GM21737 (cell line): ENCODE data around the gene SHLD1.

ENCODE experiments used
- ATAC-seq: cut with Tn5 transposase; IDR thresholded peaks from one replicate; pipeline ENCODE4 v1.9.1; 2021; ENCODE audit warnings: mild to moderate bottlenecking, moderate library complexity; ENCODE audit not compliant: unreplicated experiment

Gene SHLD1

DNA sequence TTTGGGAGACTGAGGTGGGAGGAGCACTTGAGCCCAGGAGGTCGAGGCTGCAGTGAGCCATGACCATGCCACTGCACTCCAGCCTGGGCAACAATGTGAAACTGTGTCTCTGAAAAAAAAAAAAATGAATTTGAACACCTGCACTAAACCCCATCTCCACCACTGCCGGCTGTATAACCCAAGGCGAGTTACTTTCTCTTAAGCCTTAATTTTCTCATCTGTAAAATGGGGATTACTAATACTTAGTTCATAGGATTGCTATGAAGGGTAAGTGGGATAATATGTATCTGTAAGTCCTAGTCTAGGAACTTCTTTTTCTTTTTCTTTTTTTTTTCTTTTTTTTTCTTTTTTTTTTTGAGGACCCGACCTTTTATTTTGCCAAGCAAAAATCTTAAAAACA is 61.5 kb downstream of the SHLD1 start:
- ATAC-seq: no peak

DNA sequence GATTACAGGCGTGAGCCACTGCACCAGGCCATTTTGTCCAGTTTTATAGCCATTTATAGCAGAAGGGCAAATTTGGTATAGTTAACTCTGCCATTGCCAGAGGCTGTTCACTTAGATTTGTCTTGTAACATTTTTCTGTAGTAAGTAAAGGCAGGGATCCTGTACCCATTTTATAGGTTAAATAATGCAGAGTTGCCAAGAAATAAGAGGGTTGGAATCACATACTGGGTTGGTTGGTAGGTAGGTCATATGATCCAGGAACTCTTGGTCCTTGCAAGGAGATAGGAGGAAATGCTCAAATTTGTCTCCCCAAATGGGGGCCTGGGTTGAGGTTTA is 68.1 kb downstream of the SHLD1 start:
- ATAC-seq: no peak

GRCh38 chr20:5820738-5821137 is 70.5 kb downstream of the SHLD1 start:
- ATAC-seq: no peak

- ATAC-seq: no peak
Observed at GRCh38 chr20:5821627-5822215, 71.5 kb downstream of the SHLD1 start.

- ATAC-seq: no peak
Observed at GRCh38 chr20:5822569-5822968, 72.4 kb downstream of the SHLD1 start.

DNA sequence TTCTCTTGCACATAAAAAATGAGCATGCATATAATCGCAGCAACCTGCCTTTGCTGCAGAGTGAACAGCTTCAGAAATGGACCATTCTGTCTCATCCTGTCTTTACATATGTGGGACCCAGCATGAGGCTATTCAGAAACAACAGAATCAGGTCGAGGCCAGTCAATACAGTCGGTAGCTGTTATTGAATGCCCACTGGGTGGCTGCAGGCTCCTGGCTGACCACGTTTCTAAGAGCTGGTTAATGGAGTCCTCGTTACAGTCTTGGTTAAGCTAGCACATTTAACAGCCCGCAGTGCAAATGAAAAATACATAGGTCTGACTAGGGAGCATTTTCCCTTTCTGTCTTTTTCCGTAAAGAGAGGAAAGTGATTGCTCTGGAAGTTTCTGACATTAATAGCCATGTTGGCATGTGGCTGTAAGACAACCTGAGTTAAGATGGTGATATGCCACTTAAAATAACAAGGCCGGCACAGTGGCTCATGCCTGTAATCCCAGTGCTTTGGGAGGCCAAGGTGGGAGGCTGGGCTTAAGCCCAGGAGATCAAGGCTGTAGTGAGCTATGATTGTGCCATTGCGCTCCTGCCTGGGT is 75.0 kb downstream of the SHLD1 start:
- no peak for ATAC-seq

DNA sequence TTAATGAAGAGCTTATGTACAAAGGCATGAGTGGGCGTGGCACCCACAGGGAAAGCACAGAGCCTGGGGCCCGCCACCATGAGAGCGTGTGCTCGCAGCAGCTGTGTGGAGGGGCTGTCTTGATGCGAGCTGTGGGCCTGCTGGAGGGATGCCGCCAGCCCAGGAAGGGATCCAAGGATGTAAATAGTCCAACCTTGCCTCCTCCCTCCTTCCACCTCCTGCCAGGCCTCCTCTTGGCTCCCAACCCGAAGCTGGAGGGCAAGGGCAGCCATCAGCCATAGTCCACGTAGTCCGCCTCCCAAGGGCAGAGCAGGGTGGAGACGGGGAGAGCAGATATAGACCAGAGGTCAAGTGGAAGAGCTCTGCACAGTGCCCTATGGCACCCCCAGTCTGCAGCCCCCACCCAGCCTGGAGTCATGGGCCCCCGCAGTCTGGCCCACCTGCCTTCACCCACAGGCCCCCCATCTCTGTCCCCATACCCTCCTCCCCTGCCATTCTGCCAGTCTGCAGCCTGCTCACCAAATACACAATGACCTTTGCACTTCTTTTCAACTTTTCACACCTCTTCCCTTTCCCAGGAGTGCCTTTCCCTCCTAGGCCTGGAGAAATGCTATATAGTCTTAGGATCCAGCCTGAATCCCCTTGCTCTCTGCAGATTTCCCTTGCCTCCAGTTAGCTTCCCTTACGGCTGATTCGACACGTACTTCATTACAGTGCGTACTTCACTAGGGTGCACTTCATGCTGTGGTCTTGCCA is 77.1 kb downstream of the SHLD1 start:
- ATAC-seq: no peak

DNA sequence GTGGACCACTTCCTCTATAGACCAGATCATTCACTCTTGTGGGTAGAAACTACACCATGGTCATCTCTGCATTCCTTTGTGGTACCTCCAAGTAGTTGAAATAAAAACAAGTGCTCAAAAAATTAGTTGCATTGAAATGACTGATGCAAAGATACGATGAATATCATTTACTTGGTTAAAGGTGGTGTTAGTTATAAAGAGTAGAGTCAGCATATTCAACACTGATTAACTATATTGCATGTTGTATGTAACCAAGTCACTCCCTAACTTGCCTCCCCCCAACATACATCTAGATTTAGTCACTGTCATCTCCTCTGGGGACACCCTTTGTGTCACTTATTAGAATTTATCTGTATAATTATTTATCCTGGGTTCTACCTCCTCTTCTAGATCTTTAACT is 77.7 kb downstream of the SHLD1 start:
- no peak for ATAC-seq

- ATAC-seq: no peak
Observed at GRCh38 chr20:5829241-5829809, 79.1 kb downstream of the SHLD1 start.

DNA sequence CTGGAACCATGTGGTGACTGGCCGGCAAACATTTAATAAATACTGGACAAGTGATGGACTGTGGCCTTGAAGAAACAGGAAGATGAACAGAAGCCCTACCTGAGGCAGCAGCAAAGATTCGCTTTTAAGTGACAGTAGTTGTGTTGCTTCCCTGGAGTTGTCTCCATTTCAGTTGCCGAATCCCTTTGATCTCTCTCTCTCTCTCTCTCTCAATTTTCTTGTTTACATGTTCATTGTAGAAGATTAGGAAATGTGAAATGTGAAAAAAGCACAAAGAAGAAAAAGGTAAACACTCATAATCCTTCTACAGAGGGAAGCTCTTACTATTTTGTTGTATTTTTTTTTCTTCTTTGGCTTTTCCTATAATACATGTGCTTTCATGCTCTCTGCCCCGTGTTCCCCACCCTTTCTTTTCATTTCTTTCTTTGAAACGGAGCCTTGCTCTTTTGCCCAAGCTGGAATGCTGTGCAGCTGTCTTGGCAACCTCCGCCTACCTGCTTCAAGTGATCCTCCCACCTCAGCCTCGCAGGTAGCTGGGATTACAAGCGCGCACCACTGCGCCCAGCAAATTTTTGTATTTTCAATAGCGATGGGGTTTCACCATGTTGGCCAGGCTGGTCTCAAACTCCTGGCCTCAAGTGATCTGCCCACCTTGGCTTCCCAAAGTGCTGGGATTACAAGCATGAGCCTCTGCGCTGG is 81.5 kb downstream of the SHLD1 start:
- ATAC-seq: no peak

DNA sequence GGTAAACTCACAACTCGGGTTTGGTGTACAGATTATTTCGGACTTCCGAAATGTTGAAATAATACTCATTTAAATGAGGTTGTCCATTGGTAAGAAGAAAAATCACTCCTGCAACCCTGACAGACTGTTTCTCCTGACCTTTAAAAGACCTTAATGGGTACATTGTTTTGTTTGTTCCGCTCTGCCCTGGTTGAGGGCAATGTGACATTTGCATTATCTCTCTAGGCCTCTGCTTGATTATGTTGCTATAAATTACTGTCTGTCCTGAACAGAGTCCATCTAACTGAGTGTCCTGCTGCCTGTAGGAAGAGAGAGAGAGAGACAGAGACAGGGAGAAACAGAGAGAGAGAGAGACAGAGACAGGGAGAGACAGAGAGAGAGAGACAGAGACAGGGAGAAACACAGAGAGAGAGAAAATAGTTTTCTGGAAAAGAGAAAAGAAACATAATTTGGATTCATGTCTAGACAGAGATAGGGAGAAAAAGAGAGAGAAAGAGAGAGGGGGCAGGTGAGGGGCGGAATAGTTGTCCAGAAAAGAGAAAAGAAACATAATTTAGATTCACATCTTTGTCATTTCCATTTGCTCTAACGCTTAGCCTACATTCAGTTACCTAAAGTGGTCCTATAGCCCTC is 83.2 kb downstream of the SHLD1 start:
- no peak for ATAC-seq

DNA sequence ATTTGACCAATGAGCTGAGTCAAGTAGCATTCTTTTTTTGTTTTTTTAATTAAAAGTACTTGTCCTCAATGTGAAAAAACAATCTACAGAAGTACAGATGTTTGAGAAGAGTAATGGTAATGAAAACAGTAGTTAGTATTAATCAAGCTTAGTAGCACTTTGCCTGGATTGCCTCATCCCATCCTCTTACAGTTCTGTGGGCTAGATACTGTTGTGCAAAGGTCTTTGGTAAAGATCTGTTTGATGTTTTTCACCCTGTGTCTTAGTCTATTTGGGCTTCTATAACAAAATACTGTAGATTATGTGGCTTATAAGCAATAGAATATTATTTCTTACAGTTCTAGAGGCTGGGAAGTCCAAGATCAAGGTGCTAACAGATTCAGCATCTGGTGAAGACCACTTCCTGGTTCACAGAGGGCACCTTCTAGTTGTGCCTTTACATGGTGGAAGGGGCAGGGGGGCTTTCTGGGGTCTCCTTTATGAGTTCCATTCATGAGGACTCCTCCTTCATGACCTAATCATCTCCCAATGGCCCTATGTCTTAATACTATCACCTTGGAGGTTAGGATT is 84.3 kb downstream of the SHLD1 start:
- no peak for ATAC-seq

DNA sequence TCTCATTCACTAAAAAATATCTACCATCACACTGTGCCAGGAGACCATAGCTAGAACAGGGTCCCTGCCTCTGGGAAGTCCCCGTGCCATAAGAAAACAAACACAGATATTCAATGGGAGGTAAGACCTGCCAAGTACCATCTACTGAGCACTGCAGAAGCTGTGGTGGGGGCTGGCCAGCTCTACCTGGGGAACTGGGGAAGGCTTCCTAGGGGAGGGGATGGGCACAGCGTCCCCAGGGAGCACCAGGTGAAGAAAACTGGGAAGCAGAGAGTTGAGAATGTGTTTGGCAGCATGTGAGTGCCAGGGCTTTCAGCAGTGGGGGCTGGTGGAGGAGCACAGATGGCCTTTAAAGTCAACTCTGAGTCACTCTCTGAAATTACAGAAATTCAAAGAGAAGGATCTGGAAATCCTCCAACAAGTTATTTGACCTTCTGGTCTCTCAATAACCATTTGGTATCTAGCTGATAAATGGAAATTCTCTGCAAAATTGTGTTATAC is 85.2 kb downstream of the SHLD1 start:
- no peak for ATAC-seq

GRCh38 chr20:5835871-5836270 is 85.7 kb downstream of the SHLD1 start:
- ATAC-seq: no peak

- no peak for ATAC-seq
Observed at GRCh38 chr20:5836569-5836968, 86.4 kb downstream of the SHLD1 start.

- no peak for ATAC-seq
Observed at GRCh38 chr20:5840411-5841002, 90.3 kb downstream of the SHLD1 start.

- no peak for ATAC-seq
Observed at GRCh38 chr20:5841522-5841921, 91.3 kb downstream of the SHLD1 start.

DNA sequence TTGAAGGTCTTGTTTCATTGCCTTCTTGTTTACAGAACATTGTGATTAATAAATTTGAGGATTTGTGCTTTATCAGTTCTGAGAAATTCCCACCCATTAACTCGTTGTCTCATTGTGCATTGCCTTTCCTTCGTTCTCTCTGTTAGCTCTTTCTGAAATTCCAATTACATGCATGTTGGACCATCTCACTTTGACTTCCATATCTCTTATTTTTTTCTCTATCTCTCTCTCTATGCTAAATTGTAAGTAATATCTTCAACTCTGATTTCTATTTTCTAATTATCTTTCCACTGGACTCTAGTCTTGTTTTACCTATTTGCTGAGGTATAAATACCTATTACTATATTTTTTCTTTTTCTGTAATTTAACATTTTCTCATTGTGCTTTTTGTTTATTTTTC is 92.3 kb downstream of the SHLD1 start:
- ATAC-seq: no peak

GRCh38 chr20:5843054-5843592 is 92.9 kb downstream of the SHLD1 start:
- ATAC-seq: no peak
